Type B pancreatic cell (in vitro differentiated cells): ENCODE data around the gene HLA-DOB. TPM values are rescaled to one million over a fixed set of nuclear protein-coding genes. Genes with fewer than 3 reads are reported as not detected.

Source experiments
- DNase-seq: peaks from one replicate; pipeline ENCODE4 v3.0.0; 2021; ENCODE audit warnings: mixed read lengths; ENCODE audit not compliant: unreplicated experiment; ENCODE audit errors: extremely low spot score
- H3K27ac Mint-ChIP-seq: 2 replicates; pipeline ENCODE4 v1.8.0; 2021; ENCODE audit warnings: mild to moderate bottlenecking, mixed read lengths
- H3K27me3 Mint-ChIP-seq: 2 replicates; pipeline ENCODE4 v1.8.0; 2021; ENCODE audit warnings: mixed read lengths
- H3K36me3 Mint-ChIP-seq: 2 replicates; pipeline ENCODE4 v1.8.0; 2021; ENCODE audit warnings: mixed read lengths
- H3K4me1 Mint-ChIP-seq: one replicate; pipeline ENCODE4 v1.8.0; 2021; ENCODE audit warnings: mixed read lengths; ENCODE audit not compliant: unreplicated experiment
- H3K4me3 Mint-ChIP-seq: 2 replicates; pipeline ENCODE4 v1.8.0; 2021; ENCODE audit warnings: mild to moderate bottlenecking, mixed read lengths
- H3K9me3 Mint-ChIP-seq: 2 replicates; pipeline ENCODE4 v1.8.0; 2021; ENCODE audit warnings: mixed read lengths
- CTCF ChIP-seq: fragments of 200-600 bp; sonication (generic); conservative IDR thresholded peaks from 2 replicates; pipeline ENCODE4 v1.5.0; 2021; ENCODE audit warnings: antibody characterized with exemption, mild to moderate bottlenecking
- total RNA-seq: library from RNA; stranded (reverse); gene quantifications from 2 replicates; pipeline ENCODE4 v1.2.1, GENCODE V29; 2021; ENCODE audit warnings: low replicate concordance

Gene HLA-DOB
- total RNA-seq, 1 donor from 2014 or later, result not detected

- H3K4me3 Mint-ChIP-seq, result no peak overlapping the region
- H3K4me1 Mint-ChIP-seq, result no peaks in the 10 kb centered on the region
- H3K36me3 Mint-ChIP-seq, result no peaks in the 10 kb centered on the region
- H3K9me3 Mint-ChIP-seq, result no peaks in the 10 kb centered on the region
- H3K27me3 Mint-ChIP-seq, result peaks cover 80% of the 10 kb centered on the region
- no peak overlapping the region for H3K27ac Mint-ChIP-seq
- no peak for TF ChIP-seq CTCF
- DNase-seq, result no peak
Measured at GRCh38 chr6:32857156-32857891, 40.5 kb upstream of the HLA-DOB start.

GRCh38 chr6:32855467-32856174, 38.8 kb upstream of the HLA-DOB start:
- Mint-ChIP-seq H3K4me3 (peak overlapping the region; percentile 98), H3K27ac (peak overlapping the region; percentile 24), H3K27me3 (peaks cover 90% of the 10 kb centered on the region), H3K9me3 (no peaks in the 10 kb centered on the region), H3K4me1 (no peaks in the 10 kb centered on the region), H3K36me3 (no peaks in the 10 kb centered on the region)
- no peak for DNase-seq
- no peak for TF ChIP-seq CTCF

- Mint-ChIP-seq H3K4me3 (peak overlapping the region; percentile 98), H3K27me3 (peaks cover 94% of the 10 kb centered on the region), H3K27ac (peak overlapping the region; percentile 99), H3K36me3 (no peaks in the 10 kb centered on the region), H3K4me1 (no peaks in the 10 kb centered on the region), H3K9me3 (no peaks in the 10 kb centered on the region)
- DNase-seq, result no peak
- TF ChIP-seq CTCF, result no peak
Measured at GRCh38 chr6:32854376-32855178, 37.8 kb upstream of the HLA-DOB start.

- peak within 1 kb of the TSS; percentile 99 for H3K27ac Mint-ChIP-seq
- peak; percentile 87 for DNase-seq
- peak; percentile 69 for TF ChIP-seq CTCF
- no peaks in the 10 kb centered on the region for H3K9me3 Mint-ChIP-seq
- H3K27me3 Mint-ChIP-seq, result peaks cover 91% of the 10 kb centered on the region
- peaks cover 4% of the 10 kb centered on the region for H3K36me3 Mint-ChIP-seq
- peak within 1 kb of the TSS; percentile 98 for H3K4me3 Mint-ChIP-seq
- H3K4me1 Mint-ChIP-seq, result no peaks in the 10 kb centered on the region
Measured at GRCh38 chr6:32853541-32854375, 37.0 kb upstream of the HLA-DOB start, which contains the start of the genes PSMB9 and TAP1. Gene PSMB9, plus strand, starts transcription at chr6:32854192. Its CDS starts 38 bp downstream, at chr6:32854230. Gene TAP1, minus strand, starts transcription at chr6:32853704. Its CDS starts 68 bp downstream, at chr6:32853636.
